GM18498 (cell line): ENCODE data around the gene PCNX3.

Source experiments
- ATAC-seq: cut with Tn5 transposase; IDR thresholded peaks from one replicate; pipeline ENCODE4 v1.9.1; 2021; ENCODE audit warnings: mild to moderate bottlenecking, moderate library complexity; ENCODE audit not compliant: unreplicated experiment

The PCNX3 gene

GRCh38 chr11:65596520-65596919 lies 19.1 kb upstream of the PCNX3 start:
- ATAC-seq, result no peak

- no peak for ATAC-seq
Observed at GRCh38 chr11:65598258-65598699, 17.3 kb upstream of the PCNX3 start.

- ATAC-seq, result no peak
Observed at GRCh38 chr11:65599216-65599954, 16.2 kb upstream of the PCNX3 start.

GRCh38 chr11:65599955-65600246 lies 15.7 kb upstream of the PCNX3 start:
- no peak for ATAC-seq

GRCh38 chr11:65604258-65604657 lies 11.3 kb upstream of the PCNX3 start:
- no peak for ATAC-seq

GRCh38 chr11:65606876-65607613 lies 8.5 kb upstream of the PCNX3 start:
- ATAC-seq, result no peak

GRCh38 chr11:65607614-65608426 lies 7.8 kb upstream of the PCNX3 start:
- ATAC-seq, result no peak

GRCh38 chr11:65609229-65609628 lies 6.3 kb upstream of the PCNX3 start:
- ATAC-seq, result no peak

GRCh38 chr11:65609665-65610064 lies 5.9 kb upstream of the PCNX3 start:
- ATAC-seq, result no peak

GRCh38 chr11:65610404-65610803 lies 5.2 kb upstream of the PCNX3 start:
- ATAC-seq, result no peak

- ATAC-seq, result no peak
Observed at GRCh38 chr11:65611028-65611757, 4.4 kb upstream of the PCNX3 start.

GRCh38 chr11:65611758-65612603 lies 3.6 kb upstream of the PCNX3 start:
- no peak for ATAC-seq

- ATAC-seq, result no peak
Observed at GRCh38 chr11:65612691-65613090, 2.9 kb upstream of the PCNX3 start.

- ATAC-seq, result no peak
Observed at GRCh38 chr11:65613091-65613928, 2.3 kb upstream of the PCNX3 start.

GRCh38 chr11:65615950-65616574 lies 486 bp downstream of the PCNX3 start:
- peak; percentile 2 for ATAC-seq

GRCh38 chr11:65616575-65617001 lies 1.0 kb downstream of the PCNX3 start:
- no peak for ATAC-seq

- no peak for ATAC-seq
Observed at GRCh38 chr11:65617136-65617850, 1.7 kb downstream of the PCNX3 start.
